Activated CD4-positive, alpha-beta T cell treated with anti-CD3 and anti-CD28 coated beads for 36 hours (primary cell): ENCODE results near the gene NEDD4L. TPM values are rescaled to one million over a fixed set of nuclear protein-coding genes. Genes with fewer than 3 reads are reported as not detected.
A peak's percentile ranks its signal among the peaks of the same experiment; 100 is the strongest.
"Not testable (repeated sequence)": the region's sequence is repeated elsewhere in the genome, so short reads cannot be mapped to it uniquely, and the experiment has no call there.

Experiments used
- ATAC-seq: fragments of 200-7000 bp; cut with Tn5 transposase; one replicate; pipeline ENCODE4 v1.10.0; 2021; ENCODE audit warnings: mild to moderate bottlenecking, moderate library complexity
- CTCF ChIA-PET: fragments of 350-600 bp; sonication (Branson Sonifier 250); formaldehyde crosslinking; loops from one replicate; lab custom pipeline; 2021; ENCODE audit warnings: antibody characterized with exemption; lab: Charles Lee
- POLR2A ChIA-PET: fragments of 350-600 bp; sonication (Branson Sonifier 250); formaldehyde crosslinking; loops from one replicate; lab custom pipeline; 2021; ENCODE audit warnings: antibody characterized with exemption, inconsistent platforms; lab: Charles Lee
- DNase-seq: peaks from one replicate; pipeline ENCODE4 v3.0.0-alpha.2; 2020
- H3K27ac Mint-ChIP-seq: one replicate; pipeline ENCODE4 v1.8.0; 2021; ENCODE audit warnings: mixed read lengths
- H3K27me3 Mint-ChIP-seq: one replicate; pipeline ENCODE4 v1.8.0; 2021; ENCODE audit warnings: mixed read lengths
- H3K36me3 Mint-ChIP-seq: one replicate; pipeline ENCODE4 v1.8.0; 2021; ENCODE audit warnings: low read depth, mixed read lengths
- H3K4me1 Mint-ChIP-seq: one replicate; pipeline ENCODE4 v1.8.0; 2021; ENCODE audit warnings: mixed read lengths
- H3K4me3 Mint-ChIP-seq: one replicate; pipeline ENCODE4 v1.8.0; 2021; ENCODE audit warnings: mild to moderate bottlenecking, moderate library complexity, mixed read lengths
- H3K9me3 Mint-ChIP-seq: one replicate; pipeline ENCODE4 v1.8.0; 2021; ENCODE audit warnings: low read depth, mixed read lengths
- intact Hi-C, 2 experiments: fragments of 100-400 bp; cut with DNase I in 1 of 2; cut with micrococcal nuclease in 1 of 2; formaldehyde crosslinking; loops; one replicate each; pipeline versions ENCODE4 v1.14.2 to v1.15.1; 2022 to 2024; cut with DNase I, micrococcal nuclease
- total RNA-seq, 2 experiments: library from RNA; stranded (reverse); gene quantifications; one replicate each; pipeline ENCODE4 v1.2.3, GENCODE V29; 2021

NEDD4L gene
- total RNA-seq, 2 experiments from 2014 or later, result 6.4 to 6.8 TPM

DNA sequence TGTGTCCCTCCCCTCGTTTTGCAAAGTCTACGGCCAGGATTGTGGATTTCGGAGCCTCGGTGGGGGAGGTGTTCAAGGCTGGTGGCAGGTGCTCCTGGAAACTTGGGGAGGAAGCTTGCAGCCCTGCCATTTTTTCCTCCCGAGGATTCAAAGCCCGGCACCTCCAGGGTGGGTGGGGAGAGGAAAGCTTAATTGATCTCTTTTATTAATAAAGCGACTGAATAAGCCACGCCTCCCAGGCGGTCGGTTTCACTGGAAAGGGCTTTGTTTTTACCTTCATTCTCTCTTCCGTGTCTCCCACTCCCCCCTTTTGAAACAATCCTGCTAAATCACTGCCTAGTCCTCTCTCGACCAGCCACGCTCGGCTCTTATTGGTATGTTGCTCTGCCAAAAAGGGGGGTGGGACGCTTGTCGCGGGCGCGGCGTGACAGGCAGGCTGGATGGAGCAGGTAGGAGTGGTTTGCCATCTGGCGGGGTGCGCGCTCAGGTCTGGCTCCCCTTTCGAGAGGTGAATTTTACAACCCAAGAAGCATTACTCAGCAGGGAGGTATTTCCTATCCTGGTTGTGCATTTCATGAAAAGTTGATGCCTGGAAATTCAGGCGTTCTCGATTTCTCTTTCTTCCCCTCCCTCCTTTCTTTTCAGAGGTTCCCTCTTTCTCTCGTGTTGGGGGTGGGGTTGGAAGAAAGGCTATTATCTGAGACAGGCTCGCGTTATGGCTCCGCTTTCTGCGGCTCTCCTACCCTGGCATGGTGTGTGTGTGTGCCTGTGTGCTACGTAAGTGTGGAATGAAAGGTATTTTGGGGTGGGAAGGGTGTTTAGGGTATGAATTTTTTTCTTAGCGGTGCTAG is 1.4 kb downstream of the NEDD4L start:
- CTCF ChIA-PET, result interaction anchor here (0.6 to 1.0 kb wide), 3 partner anchors 29 to 136 kb away, joined by 3 to 5 read pairs (median 3); no protein-coding TSS in a partner anchor

GRCh38 chr18:58046093-58046793 is 2.2 kb downstream of the NEDD4L start:
- Mint-ChIP-seq H3K4me1 (peaks cover 18% of the 10 kb centered on the region), H3K4me3 (peak overlapping the region; percentile 79), H3K27ac (no peak overlapping the region), H3K27me3 (peaks cover 26% of the 10 kb centered on the region), H3K36me3 (no peaks in the 10 kb centered on the region), H3K9me3 (no peaks in the 10 kb centered on the region)
- intact Hi-C loops, result loop anchor here in 1 of 2 experiments (5.0 to 10.0 kb wide), 4 partner anchors 91 to 446 kb away; no protein-coding TSS in a partner anchor
- ChIA-PET POLR2A (no interaction called here), CTCF (interaction anchor here (1.0 kb wide), 1 partner anchor 135 kb away, joined by 3 read pairs; no protein-coding TSS in a partner anchor)
- ATAC-seq, result no peak
- no peak for DNase-seq

More for the DNA sequence above, 1.4 kb downstream of the NEDD4L start:
- Mint-ChIP-seq H3K9me3 (no peaks in the 10 kb centered on the region), H3K36me3 (no peaks in the 10 kb centered on the region), H3K27ac (peak overlapping the region; percentile 35), H3K4me1 (peaks cover 18% of the 10 kb centered on the region), H3K4me3 (peak overlapping the region; percentile 79), H3K27me3 (peaks cover 26% of the 10 kb centered on the region)
- POLR2A ChIA-PET, result no interaction called here
- ATAC-seq (no peak), DNase-seq (peak; percentile 65)
- intact Hi-C loops, result loop anchor here in 1 of 2 experiments (5.0 to 10.0 kb wide), 4 partner anchors 92 to 447 kb away; no protein-coding TSS in a partner anchor

DNA sequence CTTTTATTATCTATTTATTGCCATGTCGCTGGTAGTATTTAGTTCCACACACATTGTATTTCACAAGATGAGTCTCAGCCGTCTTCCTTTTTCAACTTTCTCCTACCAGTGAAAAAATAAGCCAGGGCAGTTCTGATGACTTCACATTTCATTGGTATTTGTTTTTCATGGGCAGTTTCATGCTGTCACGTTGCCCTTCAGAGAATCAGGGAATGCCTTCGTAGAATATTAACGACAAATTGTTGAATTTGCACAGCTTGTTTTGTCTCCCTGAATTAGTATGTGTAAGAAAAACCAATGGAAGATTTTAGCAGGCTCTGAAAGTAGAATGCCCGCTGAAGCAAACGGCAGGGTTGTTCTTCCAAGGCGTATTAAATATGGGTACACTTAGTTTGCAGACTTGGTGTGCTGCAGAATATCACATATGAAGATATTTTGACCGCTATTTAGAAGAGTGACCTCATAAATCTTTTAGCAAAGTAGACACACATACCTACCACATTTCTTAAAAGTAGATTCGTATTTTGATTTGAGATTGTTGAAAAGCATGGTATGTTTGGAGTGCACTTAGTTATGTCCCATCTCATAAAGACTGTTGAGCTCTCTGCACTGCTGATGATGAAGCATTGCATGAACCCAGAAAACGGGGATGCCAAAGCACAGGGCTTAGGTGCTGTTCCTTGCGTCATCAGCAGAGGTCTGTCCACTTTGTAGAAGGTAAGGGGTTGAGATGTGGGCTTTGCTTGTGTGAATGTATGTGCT is 2.9 kb downstream of the NEDD4L start:
- DNase-seq (no peak), ATAC-seq (no peak)
- H3K36me3 Mint-ChIP-seq, result no peaks in the 10 kb centered on the region
- H3K9me3 Mint-ChIP-seq, result no peaks in the 10 kb centered on the region
- no peak overlapping the region for H3K27ac Mint-ChIP-seq
- H3K4me3 Mint-ChIP-seq, result no peak overlapping the region
- POLR2A ChIA-PET, result no interaction called here
- H3K27me3 Mint-ChIP-seq, result peaks cover 25% of the 10 kb centered on the region
- H3K4me1 Mint-ChIP-seq, result peaks cover 18% of the 10 kb centered on the region
- intact Hi-C loops, result loop anchor here in 1 of 2 experiments (5.0 to 10.0 kb wide), 4 partner anchors 90 to 445 kb away; no protein-coding TSS in a partner anchor
- CTCF ChIA-PET, result interaction anchor here (1.2 to 1.3 kb wide), 2 partner anchors 8 to 75 kb away, joined by 5 to 6 read pairs; no protein-coding TSS in a partner anchor

- CTCF ChIA-PET, result interaction anchor here (0.7 to 1.3 kb wide), 3 partner anchors 9 to 207 kb away, joined by 3 to 6 read pairs (median 5); no protein-coding TSS in a partner anchor
- no peak for ATAC-seq
Observed at GRCh38 chr18:58047556-58047882, 3.5 kb downstream of the NEDD4L start.

GRCh38 chr18:58048081-58048642 is 4.1 kb downstream of the NEDD4L start:
- peaks cover 16% of the 10 kb centered on the region for H3K4me1 Mint-ChIP-seq
- no peaks in the 10 kb centered on the region for H3K9me3 Mint-ChIP-seq
- ChIA-PET POLR2A (no interaction called here), CTCF (interaction anchor here (0.7 to 1.3 kb wide), 3 partner anchors 10 to 208 kb away, joined by 3 to 6 read pairs (median 5); no protein-coding TSS in a partner anchor)
- peaks cover 18% of the 10 kb centered on the region for H3K27me3 Mint-ChIP-seq
- no peak overlapping the region for H3K4me3 Mint-ChIP-seq
- no peaks in the 10 kb centered on the region for H3K36me3 Mint-ChIP-seq
- no peak for ATAC-seq
- no peak for DNase-seq
- intact Hi-C loops, result loop anchor here in 1 of 2 experiments (5.0 to 10.0 kb wide), 4 partner anchors 89 to 444 kb away; no protein-coding TSS in a partner anchor
- H3K27ac Mint-ChIP-seq, result no peak overlapping the region

More at GRCh38 chr18:58047556-58047882, 3.5 kb downstream of the NEDD4L start:
- Mint-ChIP-seq H3K27ac (no peak overlapping the region), H3K4me1 (peaks cover 21% of the 10 kb centered on the region), H3K27me3 (peaks cover 23% of the 10 kb centered on the region), H3K36me3 (no peaks in the 10 kb centered on the region), H3K4me3 (no peak overlapping the region), H3K9me3 (no peaks in the 10 kb centered on the region)
- POLR2A ChIA-PET, result no interaction called here
- no peak for DNase-seq
- intact Hi-C loops, result loop anchor here in 1 of 2 experiments (5.0 to 10.0 kb wide), 4 partner anchors 90 to 445 kb away; no protein-coding TSS in a partner anchor

GRCh38 chr18:58049000-58049688 is 5.1 kb downstream of the NEDD4L start:
- Mint-ChIP-seq H3K4me1 (peaks cover 12% of the 10 kb centered on the region), H3K9me3 (no peaks in the 10 kb centered on the region), H3K27ac (no peak overlapping the region), H3K36me3 (no peaks in the 10 kb centered on the region), H3K4me3 (no peak overlapping the region), H3K27me3 (peaks cover 16% of the 10 kb centered on the region)
- ChIA-PET POLR2A (no interaction called here), CTCF (no interaction called here)
- intact Hi-C loops, result loop anchor here in 1 of 2 experiments (5.0 to 10.0 kb wide), 4 partner anchors 88 to 443 kb away; no protein-coding TSS in a partner anchor
- no peak for DNase-seq
- no peak for ATAC-seq

GRCh38 chr18:58050963-58051362 is 6.9 kb downstream of the NEDD4L start:
- H3K4me1 Mint-ChIP-seq, H3K4me3 Mint-ChIP-seq, ATAC-seq, POLR2A ChIA-PET, intact Hi-C loops, H3K27ac Mint-ChIP-seq, DNase-seq, CTCF ChIA-PET, H3K36me3 Mint-ChIP-seq, H3K9me3 Mint-ChIP-seq: not testable (repeated sequence)
- peaks cover 11% of the 10 kb centered on the region for H3K27me3 Mint-ChIP-seq

GRCh38 chr18:58051765-58052460 is 7.9 kb downstream of the NEDD4L start:
- Mint-ChIP-seq H3K27me3 (peaks cover 6% of the 10 kb centered on the region), H3K36me3 (no peaks in the 10 kb centered on the region), H3K9me3 (no peaks in the 10 kb centered on the region), H3K4me3 (no peak overlapping the region), H3K27ac (no peak overlapping the region), H3K4me1 (peaks cover 6% of the 10 kb centered on the region)
- DNase-seq (no peak), ATAC-seq (peak; percentile 55)
- intact Hi-C loops, result no loop called here
- CTCF ChIA-PET, result interaction anchor here (0.8 to 2.0 kb wide), 5 partner anchors 9 to 170 kb away, joined by 3 to 6 read pairs (median 3); partner anchors contain the start of gene NEDD4L
- POLR2A ChIA-PET, result interaction anchor here (0.6 kb wide), 2 partner anchors 93 to 121 kb away, joined by 3 to 8 read pairs; no protein-coding TSS in a partner anchor

DNA sequence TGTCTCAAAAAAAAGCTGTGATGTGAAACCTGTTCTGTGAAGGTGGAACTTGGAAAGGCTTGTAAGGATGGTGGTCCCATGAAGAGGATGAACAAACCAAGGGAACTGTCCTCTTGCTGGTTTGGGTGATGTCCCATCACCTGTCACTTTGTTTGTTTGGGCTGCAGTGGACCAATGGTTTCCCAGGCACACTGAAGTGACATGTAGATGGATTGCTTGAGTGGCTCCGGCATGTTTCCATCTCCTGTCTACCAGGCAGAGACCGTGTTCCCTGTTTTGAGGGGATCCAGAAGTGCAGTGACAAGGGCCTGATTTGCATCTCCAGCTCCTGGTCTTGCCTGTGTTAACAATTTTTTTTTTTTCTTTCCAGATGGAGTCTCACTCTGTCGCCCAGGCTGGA is 8.9 kb downstream of the NEDD4L start:
- no peak for ATAC-seq
- Mint-ChIP-seq H3K4me3 (no peak overlapping the region), H3K27me3 (peaks cover 2% of the 10 kb centered on the region), H3K9me3 (no peaks in the 10 kb centered on the region), H3K4me1 (peaks cover 6% of the 10 kb centered on the region), H3K27ac (no peak overlapping the region), H3K36me3 (no peaks in the 10 kb centered on the region)
- ChIA-PET CTCF (interaction anchor here (1.0 to 2.0 kb wide), 2 partner anchors 8 to 10 kb away, joined by 3 to 6 read pairs; partner anchors contain the start of gene NEDD4L), POLR2A (no interaction called here)
- DNase-seq, result no peak
- intact Hi-C loops, result no loop called here
